ENCODE results near the gene TMEM225B.
"Not testable (repeated sequence)": the region's sequence is repeated elsewhere in the genome, so short reads cannot be mapped to it uniquely, and the experiment has no call there.

DNA sequence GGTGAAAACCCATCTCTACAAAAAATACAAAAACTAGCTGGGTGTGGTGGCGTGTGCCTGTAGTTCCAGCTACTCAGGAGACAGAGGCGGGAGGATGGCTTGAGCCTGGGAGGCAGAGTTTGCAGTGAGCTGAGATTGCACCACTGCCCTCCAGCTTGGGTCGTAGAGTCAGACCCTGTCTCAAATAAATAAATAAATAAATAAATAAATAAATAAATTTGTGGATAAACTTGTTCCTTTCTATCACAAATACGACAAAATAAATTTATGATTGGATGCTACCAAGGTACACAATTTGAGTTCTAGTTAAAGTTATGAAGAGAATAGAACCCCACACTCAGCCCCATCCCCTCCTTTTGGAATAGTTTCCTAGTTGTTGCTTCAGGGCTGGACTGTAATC is 55.2 kb downstream of the TMEM225B start:
- not testable (repeated sequence) for TF ChIP-seq BHLHE40, POLR2A, SMC3 (IDR thresholded peaks at IDR 0.05; ENCODE audit: low read depth, low read length)
- TF ChIP-seq, protein P1, sequence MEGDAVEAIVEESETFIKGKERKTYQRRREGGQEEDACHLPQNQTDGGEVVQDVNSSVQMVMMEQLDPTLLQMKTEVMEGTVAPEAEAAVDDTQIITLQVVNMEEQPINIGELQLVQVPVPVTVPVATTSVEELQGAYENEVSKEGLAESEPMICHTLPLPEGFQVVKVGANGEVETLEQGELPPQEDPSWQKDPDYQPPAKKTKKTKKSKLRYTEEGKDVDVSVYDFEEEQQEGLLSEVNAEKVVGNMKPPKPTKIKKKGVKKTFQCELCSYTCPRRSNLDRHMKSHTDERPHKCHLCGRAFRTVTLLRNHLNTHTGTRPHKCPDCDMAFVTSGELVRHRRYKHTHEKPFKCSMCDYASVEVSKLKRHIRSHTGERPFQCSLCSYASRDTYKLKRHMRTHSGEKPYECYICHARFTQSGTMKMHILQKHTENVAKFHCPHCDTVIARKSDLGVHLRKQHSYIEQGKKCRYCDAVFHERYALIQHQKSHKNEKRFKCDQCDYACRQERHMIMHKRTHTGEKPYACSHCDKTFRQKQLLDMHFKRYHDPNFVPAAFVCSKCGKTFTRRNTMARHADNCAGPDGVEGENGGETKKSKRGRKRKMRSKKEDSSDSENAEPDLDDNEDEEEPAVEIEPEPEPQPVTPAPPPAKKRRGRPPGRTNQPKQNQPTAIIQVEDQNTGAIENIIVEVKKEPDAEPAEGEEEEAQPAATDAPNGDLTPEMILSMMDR (conservative IDR thresholded peaks at IDR 0.05; ENCODE audit: low read depth, low read length): not testable (repeated sequence)

Measured in IMR-90 (cell line).